K562 (cell line): ENCODE measurements around the gene CEP192. TPM values are rescaled to one million over a fixed set of nuclear protein-coding genes. Genes with fewer than 3 reads are reported as not detected.

Source experiments
- ATAC-seq: fragments of 200-7000 bp; cut with Tn5 transposase; 3 replicates; pipeline ENCODE4 v1.9.1; 2020; ENCODE audit warnings: moderate library complexity
- BruUV-seq: library from RNA; stranded (reverse); fragments of 400-500 nt; replicated peaks from 2 replicates; lab custom pipeline; 2021; lab: Mats Ljungman, UMichigan
- CTCF ChIA-PET: fragments of 300-600 bp; formaldehyde crosslinking; extraction: SDS; loops from one replicate; lab custom pipeline; 2021; ENCODE audit warnings: low intra/inter-chr PET ratio; lab: Yijun Ruan, JAX
- POLR2A ChIA-PET: fragments of 300-600, 350-650 bp; sonication (Branson Sonifier 250); formaldehyde crosslinking; extraction: SDS; loops from one replicate; lab custom pipeline; 2021; ENCODE audit warnings: antibody characterized with exemption, inconsistent platforms; lab: Yijun Ruan, JAX
- DNase-seq, 4 experiments: peaks; one replicate each; pipeline versions ENCODE4 v3.0.0 to v3.0.0-alpha.2; 2011 to 2018; ENCODE audit warnings: low spot score in 3 of 4, mixed read lengths in 3 of 4; ENCODE audit errors: extremely low read depth in 1 of 4
- FAIRE-seq: peaks from 2 replicates; lab custom pipeline; 2011; peaks lifted over from hg19 to GRCh38; lab: Jason Lieb, UNC
- H2AFZ ChIP-seq: 2 replicates; pipeline ENCODE4 v1.6.0; 2011; ENCODE audit warnings: low read depth, low read length, control low read depth, inconsistent platforms
- H3K27ac ChIP-seq: fragments of 200-600 bp; 3 replicates; pipeline ENCODE4 v1.8.0; 2011; ENCODE audit warnings: low read depth, mild to moderate bottlenecking, control low read depth, inconsistent platforms, low read length, moderate library complexity, mixed read lengths; ENCODE audit errors: extremely low read depth
- H3K27me3 ChIP-seq, 2 experiments: fragments of 300-600 bp in 1 of 2; 2 replicates in 1 of 2; 3 replicates in 1 of 2; pipeline versions ENCODE4 v1.6.0 to v1.8.0; 2011; ENCODE audit warnings: inconsistent platforms in 2 of 2, low read length in 2 of 2, mild to moderate bottlenecking in 1 of 2, mixed read lengths in 1 of 2, moderate library complexity in 1 of 2; ENCODE audit not compliant: control insufficient read depth in 2 of 2, insufficient read depth in 2 of 2
- H3K36me3 ChIP-seq: fragments of 300-600 bp; 3 replicates; pipeline ENCODE4 v1.8.0; 2011; ENCODE audit warnings: mild to moderate bottlenecking, low read length, inconsistent platforms; ENCODE audit not compliant: control insufficient read depth, insufficient read depth
- H3K4me1 ChIP-seq, 2 experiments: fragments of 200-600 bp in 1 of 2; replicated peaks in 1 of 2; 2 replicates in 1 of 2; 3 replicates in 1 of 2; pipeline versions ENCODE4 v1.5.1 to v1.8.0; 2011; ENCODE audit warnings: inconsistent platforms in 2 of 2, low read length in 2 of 2, mild to moderate bottlenecking in 1 of 2, mixed read lengths in 1 of 2, moderate library complexity in 1 of 2; ENCODE audit not compliant: control insufficient read depth in 2 of 2, insufficient read depth in 2 of 2
- H3K4me2 ChIP-seq: 2 replicates; pipeline ENCODE4 v1.6.1; 2011; ENCODE audit warnings: low read length, control low read depth, inconsistent platforms, mixed read lengths; ENCODE audit not compliant: insufficient read depth
- H3K4me3 ChIP-seq: fragments of 200-600 bp; sonication (generic), shearing (Covaris generic); 2 replicates; pipeline ENCODE4 v1.5.1; 2016; ENCODE audit warnings: control low read depth, inconsistent platforms
- H3K79me2 ChIP-seq: fragments of 200-600 bp; 3 replicates; pipeline ENCODE4 v1.8.0; 2011; ENCODE audit warnings: low read length, inconsistent platforms; ENCODE audit not compliant: control insufficient read depth, insufficient read depth
- H3K9ac ChIP-seq, 2 experiments: 2 replicates each; pipeline versions ENCODE4 v1.6.0 to v1.6.1; 2011; ENCODE audit warnings: low read depth in 2 of 2, low read length in 2 of 2, control low read depth in 1 of 2, inconsistent platforms in 1 of 2, mild to moderate bottlenecking in 1 of 2, mixed read lengths in 1 of 2; ENCODE audit not compliant: insufficient read depth in 1 of 2
- H3K9me1 ChIP-seq: one replicate; pipeline ENCODE4 v1.6.0; 2011; ENCODE audit warnings: inconsistent platforms, mild to moderate bottlenecking, low read length, moderate library complexity; ENCODE audit not compliant: control insufficient read depth, insufficient read depth
- H3K9me3 ChIP-seq: replicated peaks from 2 replicates; pipeline ENCODE4 v1.5.1; 2011; ENCODE audit warnings: low read depth, low read length, inconsistent platforms; ENCODE audit not compliant: control insufficient read depth, insufficient read depth
- H4K20me1 ChIP-seq: replicated peaks from 2 replicates; pipeline ENCODE4 v1.6.1; 2011; ENCODE audit warnings: low read length, inconsistent platforms, mixed read lengths; ENCODE audit not compliant: control insufficient read depth, insufficient read depth
- BRD9 ChIP-seq: fragments of 450-650 bp; IDR thresholded peaks from 2 replicates; pipeline ENCODE4 v1.6.1; 2018; ENCODE audit warnings: low read depth; ENCODE audit not compliant: partially characterized antibody
- FUS ChIP-seq: fragments of 200-400 bp; formaldehyde crosslinking; optimal IDR thresholded peaks from 2 replicates; pipeline ENCODE3; 2017; ENCODE audit warnings: low read depth, low read length
- GABPB2 ChIP-seq: fragments of 250-450 bp; sonication (Bioruptor Pico); conservative IDR thresholded peaks from 2 replicates; pipeline ENCODE4 v1.5.1; 2021; ENCODE audit warnings: mild to moderate bottlenecking
- NR2C2 ChIP-seq, 2 experiments: fragments of 200-800 bp in 1 of 2; sonication (Bioruptor generic) in 1 of 2; sonication (generic) in 1 of 2; formaldehyde crosslinking in 1 of 2; IDR thresholded peaks; 2 replicates each; pipeline versions ENCODE4 v1.6.1 to v1.8.0; 2016 to 2022; ENCODE audit warnings: mild to moderate bottlenecking in 1 of 2, missing compliant biosample characterization in 1 of 2, missing genetic modification characterization in 1 of 2, missing genetic modification reagents in 1 of 2
- PHB ChIP-seq: fragments of 250-450 bp; sonication (Bioruptor Pico); IDR thresholded peaks from 2 replicates; pipeline ENCODE4 v1.5.0; 2021
- PTRF ChIP-seq: fragments of 450-650 bp; IDR thresholded peaks from 2 replicates; pipeline ENCODE4 v1.6.1; 2016; ENCODE audit warnings: mild to moderate bottlenecking, missing genetic modification characterization, missing compliant biosample characterization
- SAP30 ChIP-seq: fragments of 200-600 bp; sonication (generic); IDR thresholded peaks from 2 replicates; pipeline ENCODE4 v1.6.1; 2012; ENCODE audit warnings: borderline replicate concordance, low read depth, mild to moderate bottlenecking, moderate library complexity, low read length, control low read depth, inconsistent platforms; ENCODE audit not compliant: insufficient read depth, poor library complexity, severe bottlenecking
- TFAM ChIP-seq: fragments of 250-450 bp; sonication (Bioruptor Pico); conservative IDR thresholded peaks from 2 replicates; pipeline ENCODE4 v1.5.0; 2021; ENCODE audit warnings: mild to moderate bottlenecking, moderate library complexity
- YBX1 ChIP-seq: fragments of 450-650 bp; IDR thresholded peaks from 2 replicates; pipeline ENCODE4 v1.7.1; 2016; ENCODE audit warnings: mild to moderate bottlenecking
- ZNF436 ChIP-seq: fragments of 250-450, 450-650 bp; sonication (Bioruptor Pico); formaldehyde crosslinking; IDR thresholded peaks from 2 replicates; pipeline ENCODE4 v1.7.0; 2020; ENCODE audit warnings: mild to moderate bottlenecking
- ZNF57 ChIP-seq: fragments of 450-650 bp; formaldehyde crosslinking; IDR thresholded peaks from 2 replicates; pipeline ENCODE4 v1.4.0; 2020; ENCODE audit warnings: mild to moderate bottlenecking, moderate library complexity
- ZNF695 ChIP-seq: fragments of 450-650 bp; formaldehyde crosslinking; IDR thresholded peaks from 2 replicates; pipeline ENCODE4 v1.4.0; 2020; ENCODE audit warnings: mild to moderate bottlenecking, moderate library complexity
- ZNF79 ChIP-seq: fragments of 250-450 bp; sonication (Bioruptor Pico); IDR thresholded peaks from 2 replicates; pipeline ENCODE4 v1.4.0; 2020; ENCODE audit warnings: low read depth, mild to moderate bottlenecking, moderate library complexity
- WGBS: fragments of 100-300 bp; shearing (Covaris generic); methylation state at CpG from one replicate; pipeline ENCODE4 v1.1.6; 2016; ENCODE audit warnings: low coverage, mixed read lengths; ENCODE audit not compliant: insufficient coverage; ENCODE audit errors: missing lambda C conversion rate; 5-methylcytosine and 5-hydroxymethylcytosine counted together
- in situ Hi-C: fragments of 300-500 bp; cut with MboI; formaldehyde crosslinking; loops from 4 replicates; pipeline ENCODE4 v1.15.0; 2018; ENCODE audit warnings: inconsistent platforms, mixed read lengths
- intact Hi-C: fragments of 100-400 bp; cut with micrococcal nuclease; formaldehyde crosslinking; loops from 2 replicates; pipeline ENCODE4 v1.14.2; 2022
- polyA plus RNA-seq, 8 experiments: library from polyadenylated mRNA; depleted of rRNA in 4 of 8; stranded (reverse) in 5 of 8; unstranded in 3 of 8; fragments of >200 nt; fragmentation: Nextera tagmentation in 2 of 8; fragmentation: Illumina TruSeq in 1 of 8; extraction: Ambion mirVana in 2 of 8; extraction: Trizol in 1 of 8; gene quantifications; 2 replicates each; pipeline versions ENCODE4 v1.2.1 to v1.2.3, GENCODE V29; 2011 to 2014; ENCODE audit warnings: inconsistent platforms in 1 of 8, missing spikeins in 1 of 8
- total RNA-seq, 7 experiments: library from RNA; depleted of rRNA in 6 of 7; stranded (reverse); fragments of >200 nt in 6 of 7; fragmentation: Illumina TruSeq in 2 of 7; extraction: Trizol in 2 of 7; gene quantifications; 2 replicates each; pipeline versions ENCODE4 v1.2.1 to v1.2.3, GENCODE V29; 2011 to 2021; ENCODE audit warnings: low replicate concordance in 1 of 7
- TF ChIP-seq, protein P1 (sequence below): fragments of 450-650 bp; formaldehyde crosslinking; IDR thresholded peaks from 2 replicates; pipeline ENCODE4 v1.4.0; 2022; ENCODE audit warnings: missing genetic modification characterization
- TF ChIP-seq, protein P2 (sequence below): IDR thresholded peaks from 2 replicates; pipeline ENCODE4 v1.6.1; 2011; ENCODE audit warnings: borderline replicate concordance, low read depth, mild to moderate bottlenecking, moderate library complexity, low read length; ENCODE audit not compliant: insufficient read depth, poor library complexity, severe bottlenecking
- TF ChIP-seq, protein P3 (sequence below), 2 experiments: fragments of 450-650 bp in 1 of 2; IDR thresholded peaks; 2 replicates each; pipeline ENCODE4 v1.6.1; 2011 to 2017; ENCODE audit warnings: low read depth in 2 of 2, antibody characterized with exemption in 1 of 2, borderline replicate concordance in 1 of 2, low read length in 1 of 2, mild to moderate bottlenecking in 1 of 2, mixed read lengths in 1 of 2; ENCODE audit not compliant: control insufficient read depth in 1 of 2

The CEP192 gene
- total and polyA plus RNA-seq, 9 of the 15 experiments (the other 6 are each of a cell fraction or from before 2014, with no cell fraction given): 14.4 to 54.4 (median 35.8) TPM

DNA sequence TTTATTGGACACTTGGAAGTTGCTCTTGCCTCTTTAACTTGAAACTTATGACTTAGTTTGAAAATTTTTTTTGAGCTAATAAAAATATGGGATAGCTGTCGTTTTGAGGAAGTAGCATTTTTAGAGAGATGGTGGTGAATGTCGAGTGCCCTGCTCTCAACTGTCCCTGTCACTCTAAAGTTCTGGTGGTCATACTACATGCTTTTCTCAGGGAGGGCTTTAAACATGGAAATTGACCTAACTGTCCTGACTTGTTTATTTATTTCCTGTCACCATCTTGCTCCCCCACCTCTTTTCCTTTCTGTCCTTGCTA is 16.0 kb downstream of the CEP192 start:
- in situ Hi-C loops: no loop called here
- ATAC-seq: no peak
- TF ChIP-seq, protein P1, sequence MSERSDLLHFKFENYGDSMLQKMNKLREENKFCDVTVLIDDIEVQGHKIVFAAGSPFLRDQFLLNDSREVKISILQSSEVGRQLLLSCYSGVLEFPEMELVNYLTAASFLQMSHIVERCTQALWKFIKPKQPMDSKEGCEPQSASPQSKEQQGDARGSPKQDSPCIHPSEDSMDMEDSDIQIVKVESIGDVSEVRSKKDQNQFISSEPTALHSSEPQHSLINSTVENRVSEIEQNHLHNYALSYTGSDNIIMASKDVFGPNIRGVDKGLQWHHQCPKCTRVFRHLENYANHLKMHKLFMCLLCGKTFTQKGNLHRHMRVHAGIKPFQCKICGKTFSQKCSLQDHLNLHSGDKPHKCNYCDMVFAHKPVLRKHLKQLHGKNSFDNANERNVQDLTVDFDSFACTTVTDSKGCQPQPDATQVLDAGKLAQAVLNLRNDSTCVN (CRISPR knock-in tag): no peak
- no peak for TF ChIP-seq NR2C2 (CRISPR knock-in tag; IDR thresholded peaks at IDR 0.05)
- TF ChIP-seq NR2C2 (tag; IDR thresholded peaks at IDR 0.05): no peak
- no peak for TF ChIP-seq ZNF436
- no peak for TF ChIP-seq TFAM (CRISPR knock-in tag)
- no peak for TF ChIP-seq FUS
- TF ChIP-seq SAP30: no peak
- TF ChIP-seq, protein P2, sequence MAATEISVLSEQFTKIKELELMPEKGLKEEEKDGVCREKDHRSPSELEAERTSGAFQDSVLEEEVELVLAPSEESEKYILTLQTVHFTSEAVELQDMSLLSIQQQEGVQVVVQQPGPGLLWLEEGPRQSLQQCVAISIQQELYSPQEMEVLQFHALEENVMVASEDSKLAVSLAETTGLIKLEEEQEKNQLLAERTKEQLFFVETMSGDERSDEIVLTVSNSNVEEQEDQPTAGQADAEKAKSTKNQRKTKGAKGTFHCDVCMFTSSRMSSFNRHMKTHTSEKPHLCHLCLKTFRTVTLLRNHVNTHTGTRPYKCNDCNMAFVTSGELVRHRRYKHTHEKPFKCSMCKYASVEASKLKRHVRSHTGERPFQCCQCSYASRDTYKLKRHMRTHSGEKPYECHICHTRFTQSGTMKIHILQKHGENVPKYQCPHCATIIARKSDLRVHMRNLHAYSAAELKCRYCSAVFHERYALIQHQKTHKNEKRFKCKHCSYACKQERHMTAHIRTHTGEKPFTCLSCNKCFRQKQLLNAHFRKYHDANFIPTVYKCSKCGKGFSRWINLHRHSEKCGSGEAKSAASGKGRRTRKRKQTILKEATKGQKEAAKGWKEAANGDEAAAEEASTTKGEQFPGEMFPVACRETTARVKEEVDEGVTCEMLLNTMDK: no peak
- TF ChIP-seq GABPB2 (CRISPR knock-in tag): no peak
- TF ChIP-seq, protein P3, sequence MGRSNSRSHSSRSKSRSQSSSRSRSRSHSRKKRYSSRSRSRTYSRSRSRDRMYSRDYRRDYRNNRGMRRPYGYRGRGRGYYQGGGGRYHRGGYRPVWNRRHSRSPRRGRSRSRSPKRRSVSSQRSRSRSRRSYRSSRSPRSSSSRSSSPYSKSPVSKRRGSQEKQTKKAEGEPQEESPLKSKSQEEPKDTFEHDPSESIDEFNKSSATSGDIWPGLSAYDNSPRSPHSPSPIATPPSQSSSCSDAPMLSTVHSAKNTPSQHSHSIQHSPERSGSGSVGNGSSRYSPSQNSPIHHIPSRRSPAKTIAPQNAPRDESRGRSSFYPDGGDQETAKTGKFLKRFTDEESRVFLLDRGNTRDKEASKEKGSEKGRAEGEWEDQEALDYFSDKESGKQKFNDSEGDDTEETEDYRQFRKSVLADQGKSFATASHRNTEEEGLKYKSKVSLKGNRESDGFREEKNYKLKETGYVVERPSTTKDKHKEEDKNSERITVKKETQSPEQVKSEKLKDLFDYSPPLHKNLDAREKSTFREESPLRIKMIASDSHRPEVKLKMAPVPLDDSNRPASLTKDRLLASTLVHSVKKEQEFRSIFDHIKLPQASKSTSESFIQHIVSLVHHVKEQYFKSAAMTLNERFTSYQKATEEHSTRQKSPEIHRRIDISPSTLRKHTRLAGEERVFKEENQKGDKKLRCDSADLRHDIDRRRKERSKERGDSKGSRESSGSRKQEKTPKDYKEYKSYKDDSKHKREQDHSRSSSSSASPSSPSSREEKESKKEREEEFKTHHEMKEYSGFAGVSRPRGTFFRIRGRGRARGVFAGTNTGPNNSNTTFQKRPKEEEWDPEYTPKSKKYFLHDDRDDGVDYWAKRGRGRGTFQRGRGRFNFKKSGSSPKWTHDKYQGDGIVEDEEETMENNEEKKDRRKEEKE (IDR thresholded peaks at IDR 0.05; ENCODE audit: borderline replicate concordance in 1 of 2, control insufficient read depth in 1 of 2, low read depth in 2 of 2, low read length in 1 of 2): no peak
- TF ChIP-seq BRD9: no peak
- TF ChIP-seq PTRF: no peak
- no peak for TF ChIP-seq YBX1
- TF ChIP-seq PHB (CRISPR knock-in tag): no peak
- no peak for TF ChIP-seq ZNF695 (CRISPR knock-in tag)
- no peak for TF ChIP-seq ZNF57 (CRISPR knock-in tag)
- no peak for TF ChIP-seq ZNF79

More for the DNA sequence above, 16.0 kb downstream of the CEP192 start:
- Histone ChIP-seq H2AFZ (no peak overlapping the region), H3K4me2 (no peak overlapping the region), H4K20me1 (peaks cover 14% of the 10 kb centered on the region; the same call in 1 of the 2 replicates), H3K36me3 (peaks cover 93% of the 10 kb centered on the region), H3K4me3 (no peak overlapping the region), H3K9me3 (no peaks in the 10 kb centered on the region), H3K27ac (no peak overlapping the region), H3K4me1 (no peaks in the 10 kb centered on the region; a peak in 1 of 5 replicates), H3K27me3 (no peaks in the 10 kb centered on the region), H3K9me1 (no peaks in the 10 kb centered on the region), H3K9ac (no peak overlapping the region), H3K79me2 (peaks cover 46% of the 10 kb centered on the region)
- DNase-seq: no peak
- 52% methylated on average over 2 of the region's 2 CpGs for WGBS
- FAIRE-seq: no peak
- CTCF ChIA-PET: no interaction called here
- intact Hi-C loops: loop anchor here (10.0 kb wide), 1 partner anchor 148 kb away; no protein-coding TSS in a partner anchor
- POLR2A ChIA-PET: no interaction called here
- no TSS peak for BruUV-seq
